GM21447 (cell line): ENCODE results near the gene IL4I1.

ENCODE experiments used
- ATAC-seq: cut with Tn5 transposase; IDR thresholded peaks from one replicate; pipeline ENCODE4 v1.9.1; 2021; ENCODE audit not compliant: unreplicated experiment

Gene IL4I1

GRCh38 chr19:49880162-49880869 is 16.4 kb downstream of the IL4I1 start:
- ATAC-seq, result no peak

GRCh38 chr19:49879243-49879963 is 17.3 kb downstream of the IL4I1 start:
- ATAC-seq, result no peak

- ATAC-seq, result no peak
Observed at GRCh38 chr19:49878744-49879070, 18.0 kb downstream of the IL4I1 start.

GRCh38 chr19:49877879-49878743 is 18.6 kb downstream of the IL4I1 start:
- ATAC-seq, result peak; percentile 43

GRCh38 chr19:49877020-49877878 is 19.4 kb downstream of the IL4I1 start, which contains the start of the genes AKT1S1 and TBC1D17:
Gene AKT1S1 (minus strand): TSS chr19:49877355. CDS start chr19:49873295, 4,060 bp downstream.
Gene TBC1D17 (plus strand): TSS chr19:49877702. CDS start chr19:49877724, 22 bp downstream.
- ATAC-seq, result peak; percentile 53

- ATAC-seq, result peak; percentile 43
Observed at GRCh38 chr19:49876422-49877019, 20.2 kb downstream of the IL4I1 start.

- ATAC-seq, result no peak
Observed at GRCh38 chr19:49875857-49876421, 20.7 kb downstream of the IL4I1 start.

- no peak for ATAC-seq
Observed at GRCh38 chr19:49875177-49875576, 21.5 kb downstream of the IL4I1 start.

- ATAC-seq, result no peak
Observed at GRCh38 chr19:49874503-49875157, 22.1 kb downstream of the IL4I1 start.

GRCh38 chr19:49873834-49874233 is 22.9 kb downstream of the IL4I1 start:
- ATAC-seq, result no peak

GRCh38 chr19:49873129-49873521 is 23.6 kb downstream of the IL4I1 start:
- ATAC-seq, result no peak

GRCh38 chr19:49872245-49873128 is 24.2 kb downstream of the IL4I1 start:
- no peak for ATAC-seq

- no peak for ATAC-seq
Observed at GRCh38 chr19:49871349-49871985, 25.2 kb downstream of the IL4I1 start.

GRCh38 chr19:49870309-49870901 is 26.3 kb downstream of the IL4I1 start:
- no peak for ATAC-seq

- peak; percentile 77 for ATAC-seq
Observed at GRCh38 chr19:49869484-49870308, 27.0 kb downstream of the IL4I1 start.

- peak; percentile 5 for ATAC-seq
Observed at GRCh38 chr19:49869009-49869483, 27.6 kb downstream of the IL4I1 start.
